Measurements from ENCODE around the gene KCTD19.

Gene KCTD19

GRCh38 chr16:67246081-67246755 is 80.3 kb downstream of the KCTD19 start:
- Histone ChIP-seq H3K4me3 (ENCODE audit: low read length) (peak overlapping the region; percentile 73), H2AFZ (ENCODE audit: low read depth, low read length) (peak overlapping the region; percentile 98), H3K27me3 (ENCODE audit: insufficient read depth, low read length) (peaks cover 12% of the 10 kb centered on the region), H3K4me1 (ENCODE audit: insufficient read depth, low read length) (peaks cover 36% of the 10 kb centered on the region), H3K36me3 (ENCODE audit: insufficient read depth, low read length) (no peaks in the 10 kb centered on the region), H3K9me3 (ENCODE audit: low read length) (no peaks in the 10 kb centered on the region)

GRCh38 chr16:67245674-67246080 is 80.9 kb downstream of the KCTD19 start:
- H3K4me3 ChIP-seq (ENCODE audit: low read length) = peak overlapping the region; percentile 73
- no peaks in the 10 kb centered on the region for H3K36me3 ChIP-seq (ENCODE audit: insufficient read depth, low read length)
- H2AFZ ChIP-seq (ENCODE audit: low read depth, low read length) = peak overlapping the region; percentile 98
- H3K4me1 ChIP-seq (ENCODE audit: insufficient read depth, low read length) = peaks cover 36% of the 10 kb centered on the region
- H3K27me3 ChIP-seq (ENCODE audit: insufficient read depth, low read length) = peaks cover 12% of the 10 kb centered on the region
- H3K9me3 ChIP-seq (ENCODE audit: low read length) = no peaks in the 10 kb centered on the region

- H3K4me3 ChIP-seq (ENCODE audit: low read length) = no peak overlapping the region
- H3K4me1 ChIP-seq (ENCODE audit: insufficient read depth, low read length) = peaks cover 36% of the 10 kb centered on the region
- H2AFZ ChIP-seq (ENCODE audit: low read depth, low read length) = no peak overlapping the region
- H3K27me3 ChIP-seq (ENCODE audit: insufficient read depth, low read length) = peaks cover 12% of the 10 kb centered on the region
- no peaks in the 10 kb centered on the region for H3K36me3 ChIP-seq (ENCODE audit: insufficient read depth, low read length)
- H3K9me3 ChIP-seq (ENCODE audit: low read length) = no peaks in the 10 kb centered on the region
Measured at GRCh38 chr16:67245186-67245585, 81.4 kb downstream of the KCTD19 start.

DNA sequence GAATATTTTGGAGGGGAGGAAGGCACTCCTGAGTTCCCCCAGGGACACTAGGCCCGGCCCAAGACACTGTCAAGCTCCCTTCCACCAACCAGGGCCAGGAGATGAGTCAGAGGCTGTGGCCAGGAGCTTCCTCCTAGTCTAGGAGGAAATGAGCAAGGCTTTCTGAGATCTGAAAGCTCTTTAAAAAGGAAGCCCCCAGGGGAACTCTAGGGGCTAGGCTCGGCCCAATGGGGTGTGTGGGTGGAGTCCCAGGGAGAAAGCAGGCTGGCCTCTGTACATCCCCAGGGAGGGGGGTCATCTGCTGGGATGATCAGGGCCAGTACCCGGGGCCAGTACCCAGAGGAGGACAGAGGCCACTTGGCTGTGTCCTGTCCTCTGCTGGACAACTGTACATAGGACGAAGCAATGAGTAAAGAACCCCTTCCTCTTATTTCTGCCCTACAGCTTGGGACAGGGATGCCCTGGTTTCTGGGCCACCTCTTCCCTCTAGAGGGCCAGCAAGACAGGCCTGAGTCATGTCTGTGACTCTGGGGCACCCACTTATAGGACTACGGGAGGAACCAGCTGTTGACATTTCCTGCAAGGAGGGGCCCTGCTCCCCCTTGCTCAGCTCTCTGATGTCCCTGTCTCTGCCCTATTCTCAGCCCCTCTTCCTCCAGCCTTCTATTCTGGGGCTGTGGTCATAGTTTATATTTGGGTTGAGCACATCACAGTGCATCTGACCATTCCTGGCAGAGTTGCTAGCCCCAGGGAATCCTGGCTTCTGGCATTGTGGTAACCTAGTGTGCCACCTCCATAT is 82.0 kb downstream of the KCTD19 start:
- Histone ChIP-seq H3K36me3 (ENCODE audit: insufficient read depth, low read length) (no peaks in the 10 kb centered on the region), H3K4me3 (ENCODE audit: low read length) (no peak overlapping the region), H3K27me3 (ENCODE audit: insufficient read depth, low read length) (peaks cover 7% of the 10 kb centered on the region), H3K9me3 (ENCODE audit: low read length) (no peaks in the 10 kb centered on the region), H2AFZ (ENCODE audit: low read depth, low read length) (no peak overlapping the region), H3K4me1 (ENCODE audit: insufficient read depth, low read length) (peaks cover 35% of the 10 kb centered on the region)

- Histone ChIP-seq H3K4me1 (ENCODE audit: insufficient read depth, low read length) (peaks cover 24% of the 10 kb centered on the region), H3K4me3 (ENCODE audit: low read length) (no peak overlapping the region), H3K27me3 (ENCODE audit: insufficient read depth, low read length) (no peaks in the 10 kb centered on the region), H3K36me3 (ENCODE audit: insufficient read depth, low read length) (peaks cover 2% of the 10 kb centered on the region), H3K9me3 (ENCODE audit: low read length) (no peaks in the 10 kb centered on the region), H2AFZ (ENCODE audit: low read depth, low read length) (no peak overlapping the region)
Measured at GRCh38 chr16:67243481-67243880, 83.1 kb downstream of the KCTD19 start.

DNA sequence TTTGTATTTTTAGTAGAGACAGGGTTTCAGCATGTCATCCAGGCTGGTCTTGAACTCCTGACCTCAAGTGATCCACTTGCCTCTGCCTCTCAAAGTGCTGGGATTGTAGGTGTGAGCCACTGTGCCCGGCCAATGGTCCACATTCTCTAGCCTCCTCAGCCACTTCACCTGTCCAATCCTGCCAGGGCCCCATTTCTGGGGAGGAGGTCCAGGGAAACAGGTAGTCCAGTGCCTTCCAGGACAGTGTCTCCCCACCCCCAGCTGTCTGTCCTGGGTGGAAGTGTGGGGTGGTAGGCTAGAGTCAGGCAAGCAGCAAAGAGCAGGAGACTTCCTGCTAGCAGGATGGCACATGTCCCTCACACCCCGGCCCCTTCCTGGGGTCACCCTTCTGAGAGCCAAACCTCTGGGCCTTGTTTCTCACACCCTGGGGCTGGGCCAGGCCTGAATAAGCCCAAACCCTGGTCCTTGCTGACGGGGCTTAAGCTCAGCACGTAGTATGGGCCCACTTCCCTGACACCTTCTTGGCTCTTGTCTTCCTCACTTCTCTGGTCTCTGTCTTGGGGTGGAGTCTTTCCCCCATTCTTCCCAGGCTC is 84.3 kb downstream of the KCTD19 start:
- Histone ChIP-seq H3K36me3 (ENCODE audit: insufficient read depth, low read length) (peaks cover 2% of the 10 kb centered on the region), H3K27me3 (ENCODE audit: insufficient read depth, low read length) (no peaks in the 10 kb centered on the region), H2AFZ (ENCODE audit: low read depth, low read length) (no peak overlapping the region), H3K4me1 (ENCODE audit: insufficient read depth, low read length) (peaks cover 17% of the 10 kb centered on the region), H3K9me3 (ENCODE audit: low read length) (no peaks in the 10 kb centered on the region), H3K4me3 (ENCODE audit: low read length) (no peak overlapping the region)

DNA sequence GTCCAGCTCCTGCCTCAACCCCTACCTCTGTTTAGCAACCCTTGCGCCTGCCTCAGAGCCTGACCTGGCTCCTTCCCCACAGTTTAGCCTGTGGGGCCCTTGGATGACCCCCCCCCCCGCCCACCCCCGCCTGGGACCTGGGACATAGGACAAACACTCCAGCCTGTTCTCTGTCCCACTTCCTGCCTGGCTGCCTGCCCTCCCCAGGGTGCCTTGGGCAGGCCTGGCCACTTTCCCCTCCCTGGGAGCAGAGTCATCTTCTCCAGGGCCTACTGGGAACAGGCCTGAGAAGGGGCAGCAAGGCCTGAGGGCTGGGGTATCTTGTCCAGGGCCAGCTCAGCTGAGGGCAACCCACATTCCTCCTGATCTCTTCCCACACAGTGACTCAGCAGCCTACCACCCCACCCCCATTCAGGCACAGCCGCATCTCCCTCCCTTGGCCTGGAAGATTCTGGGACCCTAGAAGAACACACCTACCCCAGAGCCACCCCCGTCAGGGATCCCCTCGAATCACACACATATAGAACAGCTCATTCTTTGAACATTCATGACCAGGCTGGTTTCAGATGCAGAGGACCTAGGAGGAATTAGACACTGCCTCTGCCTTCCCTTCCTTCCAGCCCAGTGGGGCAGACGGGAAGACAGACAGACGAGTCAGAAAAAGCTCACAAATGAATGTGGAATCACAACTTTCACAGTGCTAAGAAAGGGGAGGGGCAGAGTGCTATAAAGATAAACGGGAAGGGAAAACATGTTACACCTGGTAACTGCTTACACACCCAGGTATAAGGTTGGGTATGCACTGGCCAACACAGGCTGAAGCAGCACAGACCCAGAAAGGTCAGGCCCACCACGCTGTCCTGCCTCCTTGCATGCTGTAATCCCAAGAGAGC is 85.3 kb downstream of the KCTD19 start:
- Histone ChIP-seq H3K9me3 (ENCODE audit: low read length) (no peaks in the 10 kb centered on the region), H3K27me3 (ENCODE audit: insufficient read depth, low read length) (no peaks in the 10 kb centered on the region), H3K4me1 (ENCODE audit: insufficient read depth, low read length) (peaks cover 13% of the 10 kb centered on the region), H3K36me3 (ENCODE audit: insufficient read depth, low read length) (peaks cover 2% of the 10 kb centered on the region), H2AFZ (ENCODE audit: low read depth, low read length) (no peak overlapping the region), H3K4me3 (ENCODE audit: low read length) (no peak overlapping the region)

DNA sequence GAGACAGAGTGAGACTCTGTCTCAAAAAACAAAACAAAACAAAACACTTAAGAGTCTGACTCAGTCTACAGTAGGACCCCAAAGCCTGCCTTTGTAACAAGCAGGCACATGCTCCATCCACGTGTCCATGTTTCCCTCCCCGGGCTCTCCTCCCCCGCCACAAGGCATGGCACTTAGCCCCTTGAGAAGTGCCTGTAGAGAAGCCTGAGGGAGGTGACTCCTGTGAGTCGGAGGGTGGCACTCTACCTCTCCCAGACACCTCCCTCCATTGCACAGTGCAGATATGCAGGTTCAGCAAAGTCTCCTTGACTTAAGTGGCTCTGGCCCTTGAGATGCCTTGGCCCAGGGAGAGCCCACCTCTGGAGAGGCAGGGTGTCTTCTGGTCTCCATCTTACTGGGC is 86.0 kb downstream of the KCTD19 start:
- no peaks in the 10 kb centered on the region for H3K9me3 ChIP-seq (ENCODE audit: low read length)
- peaks cover 9% of the 10 kb centered on the region for H3K4me1 ChIP-seq (ENCODE audit: insufficient read depth, low read length)
- no peak overlapping the region for H3K4me3 ChIP-seq (ENCODE audit: low read length)
- no peaks in the 10 kb centered on the region for H3K27me3 ChIP-seq (ENCODE audit: insufficient read depth, low read length)
- no peak overlapping the region for H2AFZ ChIP-seq (ENCODE audit: low read depth, low read length)
- peaks cover 5% of the 10 kb centered on the region for H3K36me3 ChIP-seq (ENCODE audit: insufficient read depth, low read length)
